HFFc6 (cell line): Measurements from ENCODE around the gene PSME4. TPM values are rescaled to one million over a fixed set of nuclear protein-coding genes. Genes with fewer than 3 reads are reported as not detected.

Experiments
- DNase-seq: peaks from one replicate; pipeline ENCODE4 v3.0.0-alpha.2; 2018
- H3K27ac Mint-ChIP-seq: 2 replicates; pipeline ENCODE4 v1.8.0; 2020; ENCODE audit warnings: mild to moderate bottlenecking, mixed read lengths
- H3K27me3 Mint-ChIP-seq: 2 replicates; pipeline ENCODE4 v1.8.0; 2021; ENCODE audit warnings: mild to moderate bottlenecking, moderate library complexity, mixed read lengths; ENCODE audit not compliant: insufficient read depth
- H3K36me3 Mint-ChIP-seq: 2 replicates; pipeline ENCODE4 v1.8.0; 2021; ENCODE audit warnings: low read depth, mixed read lengths
- H3K4me1 Mint-ChIP-seq: 2 replicates; pipeline ENCODE4 v1.8.0; 2020; ENCODE audit warnings: low read depth, mixed read lengths
- H3K4me3 Mint-ChIP-seq: 2 replicates; pipeline ENCODE4 v1.8.0; 2020; ENCODE audit warnings: mild to moderate bottlenecking, moderate library complexity, mixed read lengths
- H3K9me3 Mint-ChIP-seq: 2 replicates; pipeline ENCODE4 v1.8.0; 2020; ENCODE audit warnings: mild to moderate bottlenecking, mixed read lengths
- total RNA-seq, 6 experiments: library from RNA; stranded (reverse); fragmentation: NEBNext Ultra II Directional; extraction: Animal tissue kit (Norgen Biotek cat#: 25700); gene quantifications; 2 replicates in 1 of 6; 3 replicates in 5 of 6; pipeline ENCODE4 v1.2.3, GENCODE V29; 2021
- TF ChIP-seq, protein P1 (sequence below): fragments of 200-600 bp; sonication (generic); IDR thresholded peaks from 2 replicates; pipeline ENCODE4 v1.5.0; 2021; ENCODE audit warnings: antibody characterized with exemption, mild to moderate bottlenecking

Gene PSME4
- total RNA-seq, 6 experiments from 2014 or later, result 64.6 to 88.0 (median 75.3) TPM

DNA sequence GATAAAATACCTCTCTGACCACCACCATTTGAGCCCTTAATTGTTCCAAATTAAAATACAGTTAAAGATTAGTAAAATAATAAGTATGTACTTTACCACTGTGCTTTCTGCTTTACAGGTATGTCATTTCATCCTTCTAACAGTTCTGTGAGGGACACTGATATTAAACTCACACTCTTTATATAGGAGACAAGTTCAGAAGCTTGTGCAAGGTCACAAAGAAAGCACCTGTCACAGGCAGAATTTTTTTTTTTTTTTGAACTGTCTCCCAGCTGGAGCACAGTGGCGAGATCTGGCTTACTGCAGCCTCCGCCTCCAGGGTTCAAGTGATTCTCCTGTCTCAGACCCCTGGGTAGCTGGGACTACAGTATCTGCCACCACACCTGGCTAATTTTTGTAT lies 89.4 kb downstream of the PSME4 start:
- H3K27ac Mint-ChIP-seq, result peak overlapping the region; percentile 25; the same call in 1 of the 2 replicates
- no peaks in the 10 kb centered on the region for H3K9me3 Mint-ChIP-seq
- H3K36me3 Mint-ChIP-seq, result peaks cover 46% of the 10 kb centered on the region
- peaks cover 40% of the 10 kb centered on the region for H3K4me1 Mint-ChIP-seq
- no peak overlapping the region for H3K4me3 Mint-ChIP-seq
- DNase-seq, result no peak
- TF ChIP-seq, protein P1, sequence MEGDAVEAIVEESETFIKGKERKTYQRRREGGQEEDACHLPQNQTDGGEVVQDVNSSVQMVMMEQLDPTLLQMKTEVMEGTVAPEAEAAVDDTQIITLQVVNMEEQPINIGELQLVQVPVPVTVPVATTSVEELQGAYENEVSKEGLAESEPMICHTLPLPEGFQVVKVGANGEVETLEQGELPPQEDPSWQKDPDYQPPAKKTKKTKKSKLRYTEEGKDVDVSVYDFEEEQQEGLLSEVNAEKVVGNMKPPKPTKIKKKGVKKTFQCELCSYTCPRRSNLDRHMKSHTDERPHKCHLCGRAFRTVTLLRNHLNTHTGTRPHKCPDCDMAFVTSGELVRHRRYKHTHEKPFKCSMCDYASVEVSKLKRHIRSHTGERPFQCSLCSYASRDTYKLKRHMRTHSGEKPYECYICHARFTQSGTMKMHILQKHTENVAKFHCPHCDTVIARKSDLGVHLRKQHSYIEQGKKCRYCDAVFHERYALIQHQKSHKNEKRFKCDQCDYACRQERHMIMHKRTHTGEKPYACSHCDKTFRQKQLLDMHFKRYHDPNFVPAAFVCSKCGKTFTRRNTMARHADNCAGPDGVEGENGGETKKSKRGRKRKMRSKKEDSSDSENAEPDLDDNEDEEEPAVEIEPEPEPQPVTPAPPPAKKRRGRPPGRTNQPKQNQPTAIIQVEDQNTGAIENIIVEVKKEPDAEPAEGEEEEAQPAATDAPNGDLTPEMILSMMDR, result no peak
- H3K27me3 Mint-ChIP-seq, result peaks cover 6% of the 10 kb centered on the region

DNA sequence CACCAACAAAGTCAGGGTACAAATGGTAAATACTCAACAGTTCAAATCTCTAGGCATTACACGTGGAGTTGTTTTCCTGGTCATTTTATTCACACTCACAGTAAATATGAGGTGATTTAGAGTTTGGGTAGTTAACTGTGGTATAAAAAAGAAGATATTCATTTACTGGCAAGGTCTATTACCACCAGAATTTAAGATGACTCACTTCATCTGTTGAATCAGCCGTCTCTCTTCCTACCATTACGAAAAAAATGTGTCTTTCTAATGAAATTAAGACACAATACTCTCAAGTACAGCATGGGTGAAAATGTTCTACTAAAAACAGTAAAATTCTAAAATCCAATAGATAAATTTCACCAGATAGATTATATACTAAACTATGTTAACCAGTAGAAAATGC lies 90.0 kb downstream of the PSME4 start:
- TF ChIP-seq, protein P1, result no peak
- peak overlapping the region; percentile 53 for H3K27ac Mint-ChIP-seq
- DNase-seq, result peak; percentile 58
- H3K27me3 Mint-ChIP-seq, result peaks cover 5% of the 10 kb centered on the region
- H3K36me3 Mint-ChIP-seq, result peaks cover 47% of the 10 kb centered on the region
- no peak overlapping the region for H3K4me3 Mint-ChIP-seq
- no peaks in the 10 kb centered on the region for H3K9me3 Mint-ChIP-seq
- peaks cover 40% of the 10 kb centered on the region for H3K4me1 Mint-ChIP-seq

DNA sequence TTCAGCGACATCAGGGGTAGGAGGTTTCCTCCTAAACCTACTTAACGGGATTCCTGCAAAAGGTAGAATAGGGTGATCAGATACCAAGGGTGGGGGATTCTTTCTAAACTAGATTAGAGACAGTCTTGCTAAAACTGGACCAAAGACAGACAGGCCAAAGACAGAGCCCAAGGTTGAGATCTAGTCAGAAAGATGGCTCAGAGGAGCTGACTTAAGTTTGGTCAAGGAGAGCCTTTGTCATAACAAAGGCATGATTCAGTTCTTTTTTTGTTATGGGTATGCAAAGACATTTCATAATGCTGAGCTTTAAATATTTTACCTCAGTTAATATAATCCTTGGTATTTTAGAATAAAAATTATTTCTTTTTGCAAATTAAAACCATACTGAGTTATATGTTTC lies 93.2 kb downstream of the PSME4 start:
- Mint-ChIP-seq H3K27me3 (peaks cover 5% of the 10 kb centered on the region; the same call in 1 of the 2 replicates), H3K27ac (peak overlapping the region; percentile 59; the same call in 1 of the 2 replicates), H3K9me3 (no peaks in the 10 kb centered on the region), H3K4me1 (peaks cover 40% of the 10 kb centered on the region), H3K4me3 (no peak overlapping the region), H3K36me3 (peaks cover 37% of the 10 kb centered on the region)
- DNase-seq, result peak; percentile 11
- TF ChIP-seq, protein P1, result no peak

DNA sequence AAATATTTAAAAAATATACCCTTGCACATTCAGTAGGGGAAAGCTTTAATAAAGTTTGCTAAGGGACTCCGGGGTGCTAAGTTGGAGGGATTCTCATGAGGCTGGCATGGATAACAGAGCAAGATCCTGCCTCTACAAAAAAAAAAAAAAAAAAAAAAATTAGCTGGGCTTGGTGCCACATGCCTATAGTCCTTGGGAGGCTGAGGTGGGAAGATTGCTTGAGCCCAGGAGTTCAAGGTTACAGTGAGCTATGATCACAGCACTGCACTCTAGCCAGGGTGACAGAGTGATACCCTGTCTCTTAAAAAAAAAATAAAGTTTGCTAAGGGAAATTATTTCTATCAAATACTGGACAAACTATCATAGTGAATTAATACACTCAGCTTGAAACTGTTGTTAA lies 93.7 kb downstream of the PSME4 start:
- Mint-ChIP-seq H3K9me3 (no peaks in the 10 kb centered on the region), H3K4me3 (no peak overlapping the region), H3K36me3 (peaks cover 37% of the 10 kb centered on the region), H3K27me3 (peaks cover 5% of the 10 kb centered on the region; the same call in 1 of the 2 replicates), H3K4me1 (peaks cover 40% of the 10 kb centered on the region), H3K27ac (peak overlapping the region; percentile 59; the same call in 1 of the 2 replicates)
- DNase-seq, result no peak
- TF ChIP-seq, protein P1, result no peak

DNA sequence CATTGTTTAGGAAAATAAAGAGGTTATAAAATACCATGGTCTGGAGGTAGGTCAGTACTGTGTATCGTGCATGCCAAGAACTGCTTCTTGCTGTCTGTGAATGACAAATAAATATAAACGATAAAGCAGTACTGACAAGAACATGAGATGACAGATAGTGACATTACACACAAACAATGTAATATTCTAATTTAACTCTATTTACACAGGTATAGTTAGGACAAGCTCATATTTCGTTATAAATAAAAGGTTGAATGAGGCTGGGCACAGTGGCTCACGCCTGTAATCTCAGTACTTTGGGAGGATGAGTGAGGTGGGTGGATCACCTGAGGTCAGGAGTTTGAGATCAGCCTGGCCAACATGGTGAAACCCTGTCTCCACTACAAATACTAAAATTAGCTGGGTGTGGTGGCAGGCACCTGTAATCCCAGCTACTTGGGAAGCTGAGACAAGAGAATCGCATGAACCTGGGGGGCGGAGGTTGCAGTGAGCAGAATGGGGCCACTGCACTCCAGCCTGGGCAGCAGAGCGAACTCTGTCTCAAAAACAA lies 96.3 kb downstream of the PSME4 start:
- TF ChIP-seq, protein P1, result no peak
- DNase-seq, result no peak
- Mint-ChIP-seq H3K9me3 (no peaks in the 10 kb centered on the region), H3K4me3 (no peak overlapping the region), H3K36me3 (peaks cover 32% of the 10 kb centered on the region), H3K27me3 (peaks cover 5% of the 10 kb centered on the region; the same call in 1 of the 2 replicates), H3K27ac (no peak overlapping the region), H3K4me1 (peaks cover 23% of the 10 kb centered on the region)
